ENCODE results near the gene SPON1. TPM values are rescaled to one million over a fixed set of nuclear protein-coding genes. Genes with fewer than 3 reads are reported as not detected.

The SPON1 gene
- total RNA-seq, 1 experiment from 2014 or later, result 0.20 TPM

DNA sequence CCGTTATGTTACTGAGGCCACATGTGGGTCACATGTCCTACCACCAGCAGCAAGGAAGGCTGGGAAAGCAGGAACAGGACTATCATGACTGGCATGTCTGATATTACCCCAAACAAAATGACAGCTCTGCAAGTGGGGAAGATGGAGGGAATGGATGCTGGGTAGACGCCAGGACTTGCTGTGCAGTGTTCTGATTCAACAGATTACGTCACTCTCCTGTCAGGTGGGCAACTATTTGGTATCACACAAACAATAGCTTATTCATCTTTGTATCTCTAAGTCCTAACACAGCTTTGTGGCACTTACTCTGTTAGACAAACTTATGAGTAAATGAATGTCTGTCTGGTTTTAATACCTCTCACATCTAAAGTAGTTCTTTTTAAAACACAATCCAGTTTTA, 105.2 kb downstream of the SPON1 start:
- H3K79me2 ChIP-seq (ENCODE audit: insufficient read depth, low read length), result no peaks in the 10 kb centered on the region
- H3K18ac ChIP-seq (ENCODE audit: insufficient read length, low read depth, low read length), result no peak overlapping the region
- H3K14ac ChIP-seq (ENCODE audit: insufficient read depth, low read length), result no peak overlapping the region
- H3K9me3 ChIP-seq (ENCODE audit: control insufficient read depth, low read depth, low read length), result no peaks in the 10 kb centered on the region
- no peak overlapping the region for H4K91ac ChIP-seq (ENCODE audit: insufficient read length, low read depth, low read length)
- no peaks in the 10 kb centered on the region for H3K4me1 ChIP-seq (ENCODE audit: insufficient read depth, low read length)
- Mint-ChIP-seq H3K9me3 (peaks cover 0 to 1% of the 10 kb centered on the region in 2 experiments; a peak in 1 of 5 replicates), H3K4me1 (peaks cover 0 to under 1% of the 10 kb centered on the region in 2 experiments; a peak in 1 of 4 replicates), H3K36me3 (ENCODE audit: insufficient read depth in 1 of 3, low read depth in 3 of 3) (no peaks in the 10 kb centered on the region), H3K27ac (no peak overlapping the region), H3K4me3 (no peak overlapping the region), H3K27me3 (ENCODE audit: low read depth) (no peaks in the 10 kb centered on the region; the same call in 1 of the 2 replicates)
- no peak for DNase-seq
- H3K27me3 ChIP-seq (ENCODE audit: insufficient read depth, low read length), result no peaks in the 10 kb centered on the region
- H3K56ac ChIP-seq (ENCODE audit: insufficient read length, low read depth, low read length), result no peak overlapping the region
- TF ChIP-seq, protein P1, sequence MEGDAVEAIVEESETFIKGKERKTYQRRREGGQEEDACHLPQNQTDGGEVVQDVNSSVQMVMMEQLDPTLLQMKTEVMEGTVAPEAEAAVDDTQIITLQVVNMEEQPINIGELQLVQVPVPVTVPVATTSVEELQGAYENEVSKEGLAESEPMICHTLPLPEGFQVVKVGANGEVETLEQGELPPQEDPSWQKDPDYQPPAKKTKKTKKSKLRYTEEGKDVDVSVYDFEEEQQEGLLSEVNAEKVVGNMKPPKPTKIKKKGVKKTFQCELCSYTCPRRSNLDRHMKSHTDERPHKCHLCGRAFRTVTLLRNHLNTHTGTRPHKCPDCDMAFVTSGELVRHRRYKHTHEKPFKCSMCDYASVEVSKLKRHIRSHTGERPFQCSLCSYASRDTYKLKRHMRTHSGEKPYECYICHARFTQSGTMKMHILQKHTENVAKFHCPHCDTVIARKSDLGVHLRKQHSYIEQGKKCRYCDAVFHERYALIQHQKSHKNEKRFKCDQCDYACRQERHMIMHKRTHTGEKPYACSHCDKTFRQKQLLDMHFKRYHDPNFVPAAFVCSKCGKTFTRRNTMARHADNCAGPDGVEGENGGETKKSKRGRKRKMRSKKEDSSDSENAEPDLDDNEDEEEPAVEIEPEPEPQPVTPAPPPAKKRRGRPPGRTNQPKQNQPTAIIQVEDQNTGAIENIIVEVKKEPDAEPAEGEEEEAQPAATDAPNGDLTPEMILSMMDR (conservative IDR thresholded peaks at IDR 0.05), result no peak
- no peak overlapping the region for H2AFZ ChIP-seq (ENCODE audit: low read length)
- no peak overlapping the region for H4K8ac ChIP-seq (replicated peaks; ENCODE audit: insufficient read length, low read depth, low read length)
- WGBS (ENCODE audit: extremely low coverage, insufficient read length, low lambda C conversion rate), result no CpG with 5 or more reads among the region's 3 CpGs
- no peak overlapping the region for H2BK15ac ChIP-seq (ENCODE audit: low read depth, low read length)
- no peak overlapping the region for H2BK20ac ChIP-seq (ENCODE audit: low read depth, low read length, poor library complexity, severe bottlenecking)
- no peak overlapping the region for H3K23ac ChIP-seq (ENCODE audit: insufficient read length, low read depth, low read length)
- no peaks in the 10 kb centered on the region for H3K79me1 ChIP-seq (ENCODE audit: insufficient read depth, low read depth, low read length, poor library complexity, severe bottlenecking)
- no peak overlapping the region for H4K5ac ChIP-seq (ENCODE audit: insufficient read length, low read depth, low read length)
- H2BK12ac ChIP-seq (ENCODE audit: insufficient read length, low read depth, low read length), result no peak overlapping the region
- no peak overlapping the region for H3K4ac ChIP-seq (ENCODE audit: low read depth, low read length)
- H2BK5ac ChIP-seq (ENCODE audit: insufficient read length, low read length), result no peak overlapping the region
- H2BK120ac ChIP-seq (ENCODE audit: low read depth, low read length, poor library complexity, severe bottlenecking), result no peak overlapping the region
- H3K23me2 ChIP-seq (ENCODE audit: insufficient read length, low read depth, low read length, poor library complexity, severe bottlenecking), result no peaks in the 10 kb centered on the region
- H3K27ac ChIP-seq (ENCODE audit: insufficient read length, low read depth, low read length), result no peak overlapping the region
- H3K4me2 ChIP-seq (ENCODE audit: insufficient read depth, insufficient read length, low read length), result no peak overlapping the region
- H3K9ac ChIP-seq (ENCODE audit: extremely low read depth, insufficient read length, low read length), result no peak overlapping the region
- H4K20me1 ChIP-seq (ENCODE audit: control insufficient read depth, insufficient read depth, insufficient read length), result no peaks in the 10 kb centered on the region
- no peak overlapping the region for H2AK5ac ChIP-seq (ENCODE audit: insufficient read length, low read length)
- H3T11ph ChIP-seq (ENCODE audit: low read length), result no peak overlapping the region

Data from H9 (cell line).